RWPE1 (cell line): ENCODE data around the gene CUEDC2.

Source experiments
- CTCF ChIA-PET: fragments of 350-600 bp; sonication (Branson Sonifier 250); formaldehyde crosslinking; extraction: SDS; loops from one replicate; lab custom pipeline; 2021; lab: Yijun Ruan, JAX
- POLR2A ChIA-PET: fragments of 400-600 bp; formaldehyde crosslinking; extraction: SDS; loops from one replicate; lab custom pipeline; 2020; ENCODE audit warnings: antibody characterized with exemption; ENCODE audit not compliant: low non-redundant PET; lab: Yijun Ruan, JAX
- DNase-seq: peaks from one replicate; pipeline ENCODE4 v3.0.0; 2012; ENCODE audit warnings: low spot score
- H3K27ac ChIP-seq: fragments of 450-650 bp; 2 replicates; pipeline ENCODE4 v1.5.1; 2017
- TF ChIP-seq, protein P1 (sequence below): fragments of 450-650 bp; conservative IDR thresholded peaks from 2 replicates; pipeline ENCODE4 v1.5.1; 2017; ENCODE audit warnings: low read depth, mild to moderate bottlenecking

Gene CUEDC2

GRCh38 chr10:102413806-102414561 lies 18.4 kb downstream of the CUEDC2 start:
- CTCF ChIA-PET, result interaction anchor here (0.9 to 1.2 kb wide), 4 partner anchors 11 to 184 kb away, joined by 4 to 6 read pairs (median 4); no protein-coding TSS in a partner anchor
- TF ChIP-seq, protein P1, sequence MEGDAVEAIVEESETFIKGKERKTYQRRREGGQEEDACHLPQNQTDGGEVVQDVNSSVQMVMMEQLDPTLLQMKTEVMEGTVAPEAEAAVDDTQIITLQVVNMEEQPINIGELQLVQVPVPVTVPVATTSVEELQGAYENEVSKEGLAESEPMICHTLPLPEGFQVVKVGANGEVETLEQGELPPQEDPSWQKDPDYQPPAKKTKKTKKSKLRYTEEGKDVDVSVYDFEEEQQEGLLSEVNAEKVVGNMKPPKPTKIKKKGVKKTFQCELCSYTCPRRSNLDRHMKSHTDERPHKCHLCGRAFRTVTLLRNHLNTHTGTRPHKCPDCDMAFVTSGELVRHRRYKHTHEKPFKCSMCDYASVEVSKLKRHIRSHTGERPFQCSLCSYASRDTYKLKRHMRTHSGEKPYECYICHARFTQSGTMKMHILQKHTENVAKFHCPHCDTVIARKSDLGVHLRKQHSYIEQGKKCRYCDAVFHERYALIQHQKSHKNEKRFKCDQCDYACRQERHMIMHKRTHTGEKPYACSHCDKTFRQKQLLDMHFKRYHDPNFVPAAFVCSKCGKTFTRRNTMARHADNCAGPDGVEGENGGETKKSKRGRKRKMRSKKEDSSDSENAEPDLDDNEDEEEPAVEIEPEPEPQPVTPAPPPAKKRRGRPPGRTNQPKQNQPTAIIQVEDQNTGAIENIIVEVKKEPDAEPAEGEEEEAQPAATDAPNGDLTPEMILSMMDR, result no peak
- H3K27ac ChIP-seq, result no peak overlapping the region
- no peak for DNase-seq
- POLR2A ChIA-PET, result no interaction called here

- H3K27ac ChIP-seq, result no peak overlapping the region
- TF ChIP-seq, protein P1, result no peak
- CTCF ChIA-PET, result interaction anchor here (0.9 to 1.2 kb wide), 5 partner anchors 10 to 183 kb away, joined by 3 to 6 read pairs (median 4); no protein-coding TSS in a partner anchor
- no peak for DNase-seq
- POLR2A ChIA-PET, result no interaction called here
Measured at GRCh38 chr10:102413053-102413705, 19.2 kb downstream of the CUEDC2 start.

DNA sequence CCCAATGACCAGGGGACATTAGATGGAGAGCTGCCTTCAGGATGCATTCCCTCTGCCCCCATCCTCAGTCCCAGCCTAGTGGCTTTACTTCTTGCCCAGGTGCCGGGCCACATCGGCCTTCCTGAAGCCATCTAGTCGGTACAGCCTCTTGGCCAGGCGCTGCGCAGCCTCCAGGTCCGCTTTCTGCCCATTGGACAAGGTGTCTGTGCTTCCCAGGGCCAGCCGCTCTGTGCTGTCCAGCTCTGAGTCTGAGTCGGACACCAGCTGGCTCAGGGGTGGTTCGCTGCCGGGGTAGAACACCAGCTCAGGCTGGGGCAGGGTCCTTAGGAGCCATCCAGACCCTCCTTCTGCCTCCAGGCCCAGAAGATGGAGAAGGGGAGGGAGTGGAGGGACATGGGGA lies 20.1 kb downstream of the CUEDC2 start:
- CTCF ChIA-PET, result interaction anchor here (0.9 to 3.7 kb wide), 2 partner anchors 10 to 13 kb away, joined by 3 to 27 read pairs; no protein-coding TSS in a partner anchor
- POLR2A ChIA-PET, result no interaction called here
- DNase-seq, result no peak
- no peak overlapping the region for H3K27ac ChIP-seq
- TF ChIP-seq, protein P1, result no peak

GRCh38 chr10:102411341-102412255 lies 20.8 kb downstream of the CUEDC2 start:
- CTCF ChIA-PET, result interaction anchor here (0.7 to 3.7 kb wide), 2 partner anchors 12 to 68 kb away, joined by 3 to 27 read pairs; no protein-coding TSS in a partner anchor
- TF ChIP-seq, protein P1, result no peak
- POLR2A ChIA-PET, result no interaction called here
- H3K27ac ChIP-seq, result no peak overlapping the region
- DNase-seq, result no peak

- no peak overlapping the region for H3K27ac ChIP-seq
- ChIA-PET CTCF (interaction anchor here (1.3 to 3.7 kb wide), 2 partner anchors 11 kb away, joined by 5 to 27 read pairs; partner anchors contain the start of gene FBXL15), POLR2A (interaction anchor here (0.7 kb wide), 1 partner anchor 91 kb away, joined by 4 read pairs; no protein-coding TSS in a partner anchor)
- DNase-seq, result no peak
- TF ChIP-seq, protein P1, result no peak
Measured at GRCh38 chr10:102410429-102411073, 21.8 kb downstream of the CUEDC2 start.
